Adrenal gland (tissue), 5 donors: ENCODE results near the gene SIRPB1.

ENCODE experiments used
- POLR2A ChIP-seq, 2 donors: fragments of 450-650 bp; IDR thresholded peaks; one replicate each; pipeline ENCODE4 v1.6.1; 2017; ENCODE audit warnings: antibody characterized with exemption in 2 of 2, mild to moderate bottlenecking in 2 of 2, moderate library complexity in 1 of 2
- TF ChIP-seq, protein P1 (sequence below), 6 experiments: fragments of 450-650 bp in 4 of 6; fragments of 200-600 bp in 2 of 6; sonication (generic) in 1 of 6; IDR thresholded peaks; 1 replicate in 5 of 6; 2 replicates in 1 of 6; pipeline versions ENCODE4 v1.5.1 to v1.8.0; 2016 to 2021; ENCODE audit warnings: antibody characterized with exemption in 6 of 6, mild to moderate bottlenecking in 2 of 6, moderate library complexity in 1 of 6
- donor health status: DM: no; HTN: no; CAD: no.

- TF ChIP-seq, protein P1, sequence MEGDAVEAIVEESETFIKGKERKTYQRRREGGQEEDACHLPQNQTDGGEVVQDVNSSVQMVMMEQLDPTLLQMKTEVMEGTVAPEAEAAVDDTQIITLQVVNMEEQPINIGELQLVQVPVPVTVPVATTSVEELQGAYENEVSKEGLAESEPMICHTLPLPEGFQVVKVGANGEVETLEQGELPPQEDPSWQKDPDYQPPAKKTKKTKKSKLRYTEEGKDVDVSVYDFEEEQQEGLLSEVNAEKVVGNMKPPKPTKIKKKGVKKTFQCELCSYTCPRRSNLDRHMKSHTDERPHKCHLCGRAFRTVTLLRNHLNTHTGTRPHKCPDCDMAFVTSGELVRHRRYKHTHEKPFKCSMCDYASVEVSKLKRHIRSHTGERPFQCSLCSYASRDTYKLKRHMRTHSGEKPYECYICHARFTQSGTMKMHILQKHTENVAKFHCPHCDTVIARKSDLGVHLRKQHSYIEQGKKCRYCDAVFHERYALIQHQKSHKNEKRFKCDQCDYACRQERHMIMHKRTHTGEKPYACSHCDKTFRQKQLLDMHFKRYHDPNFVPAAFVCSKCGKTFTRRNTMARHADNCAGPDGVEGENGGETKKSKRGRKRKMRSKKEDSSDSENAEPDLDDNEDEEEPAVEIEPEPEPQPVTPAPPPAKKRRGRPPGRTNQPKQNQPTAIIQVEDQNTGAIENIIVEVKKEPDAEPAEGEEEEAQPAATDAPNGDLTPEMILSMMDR (IDR thresholded peaks at IDR 0.05) = no peak
- no peak for TF ChIP-seq POLR2A (IDR thresholded peaks at IDR 0.05)
These were observed 33.2 kb upstream of the SIRPB1 start for GRCh38 chr20:1652960-1653359.
